Measurements from ENCODE around the gene DNMT1. TPM values are rescaled to one million over a fixed set of nuclear protein-coding genes. Genes with fewer than 3 reads are reported as not detected.

DNMT1 gene
- polyA plus RNA-seq, 3 donors: 99.0 to 106 (median 102) TPM

GRCh38 chr19:10104130-10104513 lies 90.6 kb downstream of the DNMT1 start:
- DNase-seq (ENCODE audit: low read depth in 3 of 3, low spot score in 2 of 3): no peak

GRCh38 chr19:10102787-10103236 lies 91.9 kb downstream of the DNMT1 start:
- no peak for DNase-seq (ENCODE audit: low read depth in 3 of 3, low spot score in 2 of 3)

GRCh38 chr19:10100163-10100785 lies 94.5 kb downstream of the DNMT1 start:
- no peak for DNase-seq (ENCODE audit: low read depth in 3 of 3, low spot score in 2 of 3)

GRCh38 chr19:10096615-10096963 lies 98.2 kb downstream of the DNMT1 start:
- DNase-seq (ENCODE audit: low read depth in 3 of 3, low spot score in 2 of 3): no peak

- DNase-seq (ENCODE audit: low read depth in 3 of 3, low spot score in 2 of 3): peak in 1 of 3 donors; percentile 78
These were observed 98.7 kb downstream of the DNMT1 start for GRCh38 chr19:10095948-10096614.

- no peak for DNase-seq (ENCODE audit: low read depth in 3 of 3, low spot score in 2 of 3)
These were observed 99.2 kb downstream of the DNMT1 start for GRCh38 chr19:10095622-10095947.

- DNase-seq (ENCODE audit: low read depth in 3 of 3, low spot score in 2 of 3): no peak
These were observed 101.2 kb downstream of the DNMT1 start for GRCh38 chr19:10093295-10094186.

GRCh38 chr19:10092648-10093294 lies 102.0 kb downstream of the DNMT1 start:
- DNase-seq (ENCODE audit: low read depth in 3 of 3, low spot score in 2 of 3): no peak

- DNase-seq (ENCODE audit: low read depth in 3 of 3, low spot score in 2 of 3): no peak
These were observed 102.7 kb downstream of the DNMT1 start for GRCh38 chr19:10091895-10092641.

GRCh38 chr19:10091370-10091687 lies 103.4 kb downstream of the DNMT1 start:
- no peak for DNase-seq (ENCODE audit: low read depth in 3 of 3, low spot score in 2 of 3)

GRCh38 chr19:10089801-10090375 lies 104.9 kb downstream of the DNMT1 start:
- DNase-seq (ENCODE audit: low read depth in 3 of 3, low spot score in 2 of 3): no peak

- no peak for DNase-seq (ENCODE audit: low read depth in 3 of 3, low spot score in 2 of 3)
These were observed 105.7 kb downstream of the DNMT1 start for GRCh38 chr19:10088949-10089554.

GRCh38 chr19:10087296-10088061 lies 107.3 kb downstream of the DNMT1 start:
- DNase-seq (ENCODE audit: low read depth in 3 of 3, low spot score in 2 of 3): no peak

- no peak for DNase-seq (ENCODE audit: low read depth in 3 of 3, low spot score in 2 of 3)
These were observed 108.1 kb downstream of the DNMT1 start for GRCh38 chr19:10086591-10087192.

- no peak for DNase-seq (ENCODE audit: low read depth in 3 of 3, low spot score in 2 of 3)
These were observed 108.8 kb downstream of the DNMT1 start, which contains the start of gene SHFL for GRCh38 chr19:10085641-10086590. Gene SHFL, plus strand, starts transcription at chr19:10086317. Its CDS starts 111 bp downstream, at chr19:10086428.

- DNase-seq (ENCODE audit: low read depth in 3 of 3, low spot score in 2 of 3): no peak
These were observed 110.0 kb downstream of the DNMT1 start for GRCh38 chr19:10084803-10085202.

GRCh38 chr19:10083911-10084310 lies 110.8 kb downstream of the DNMT1 start:
- no peak for DNase-seq (ENCODE audit: low read depth in 3 of 3, low spot score in 2 of 3)

All from right renal cortex interstitium (tissue), 3 donors.